KG1 (cell line): ENCODE results near the gene ADAM23.
A peak's percentile ranks its signal among the peaks of the same experiment; 100 is the strongest.

Experiments
- DNase-seq: peaks from one replicate; lab custom pipeline; 2025; lab: John Stamatoyannopoulos, UW

Gene ADAM23

DNA sequence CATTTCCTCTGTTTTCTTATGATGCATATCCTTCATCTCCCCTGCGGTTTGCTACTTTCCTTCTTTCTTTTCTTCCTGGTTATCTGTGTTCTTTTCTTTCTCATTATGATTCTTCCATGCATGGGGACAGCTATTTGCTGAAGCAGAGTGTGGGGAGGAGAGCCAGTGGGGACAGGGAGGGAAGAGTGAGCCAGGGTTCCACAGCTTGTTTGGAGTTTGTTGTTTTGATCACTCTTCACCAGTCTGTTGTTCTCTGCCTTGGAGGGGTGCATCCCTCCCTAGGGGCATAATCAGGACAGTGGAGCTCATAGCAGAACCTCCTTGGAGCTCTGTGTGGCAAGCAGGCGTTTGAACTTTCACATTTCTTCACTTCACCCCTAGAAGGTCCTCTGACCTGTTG, 68.0 kb downstream of the ADAM23 start:
- DNase-seq: no peak

DNA sequence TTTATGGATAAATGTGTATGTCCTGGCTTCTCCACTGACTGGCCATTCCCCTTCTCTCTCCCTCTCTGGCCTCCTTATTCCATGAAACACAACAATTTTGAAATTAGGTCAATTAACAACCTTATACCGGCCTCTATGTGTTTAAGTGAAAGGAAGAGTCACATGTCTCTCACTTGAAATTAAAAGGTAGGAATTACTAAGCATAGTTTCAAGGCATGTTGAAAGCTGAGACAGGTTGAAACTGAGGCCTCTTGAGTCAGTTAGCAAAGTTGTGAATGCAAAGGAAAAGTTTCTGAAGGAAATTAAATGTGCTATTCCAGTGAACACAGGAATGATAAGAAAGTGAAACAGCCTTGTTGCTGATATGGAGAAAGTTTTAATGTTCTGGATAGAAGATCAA, 69.7 kb downstream of the ADAM23 start:
- no peak for DNase-seq

DNA sequence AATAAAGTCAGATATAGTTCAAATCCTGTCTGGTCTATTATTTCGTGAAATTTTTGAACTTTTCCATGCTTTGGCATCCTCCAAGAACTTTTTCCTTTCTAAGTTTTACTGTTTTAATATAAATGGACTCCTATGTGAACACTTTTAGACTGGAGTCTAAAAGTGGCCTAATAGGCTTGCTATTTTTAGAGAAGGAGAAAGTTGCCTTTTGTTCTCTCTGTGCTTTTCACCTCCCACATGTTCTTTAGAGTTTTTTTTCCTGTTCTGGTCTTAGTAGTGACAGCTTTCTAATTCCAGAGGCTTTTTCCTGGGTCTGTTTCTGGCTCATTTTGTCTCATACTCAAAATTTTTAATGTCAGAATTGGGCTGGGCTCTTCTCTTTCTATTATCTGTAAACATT, 72.2 kb downstream of the ADAM23 start:
- no peak for DNase-seq

DNA sequence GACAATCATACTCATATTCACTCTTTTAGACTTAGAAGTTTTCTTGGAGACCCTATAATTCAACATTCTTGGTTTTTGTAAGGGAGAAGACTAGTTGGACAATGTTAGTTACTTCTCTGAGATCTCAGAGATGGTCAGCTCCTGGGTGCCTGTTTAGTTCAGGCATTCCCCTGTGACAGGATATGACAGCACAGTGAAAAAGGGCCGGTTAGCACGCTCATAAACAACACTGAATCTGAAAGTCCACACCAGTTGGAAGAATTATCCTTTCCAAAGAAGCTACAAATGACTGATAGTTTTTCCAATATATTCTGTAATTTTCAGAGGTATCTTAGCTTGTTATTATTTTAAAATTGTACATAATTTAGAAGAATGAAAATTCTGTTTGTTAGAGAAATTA, 75.7 kb downstream of the ADAM23 start:
- no peak for DNase-seq

DNA sequence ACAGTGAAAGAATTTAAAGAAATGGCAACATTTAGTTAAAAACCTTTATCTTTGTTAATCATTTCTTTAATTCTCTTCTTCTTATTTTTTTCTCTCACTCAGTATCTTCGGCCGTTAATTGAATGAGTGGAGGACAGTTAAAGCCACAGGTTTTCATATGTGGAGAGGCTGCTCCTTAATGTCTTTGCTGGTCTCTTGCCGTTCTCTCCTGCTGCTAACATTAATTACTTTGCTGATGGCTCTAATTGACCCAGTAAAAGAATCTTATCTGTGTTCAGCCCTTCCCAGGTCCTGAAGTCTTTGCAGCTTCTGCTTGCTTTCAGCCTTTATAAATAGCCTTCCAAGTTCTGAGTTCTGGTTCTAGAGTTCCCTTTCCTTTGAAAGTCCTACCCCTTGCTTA, 77.1 kb downstream of the ADAM23 start:
- DNase-seq: no peak

DNA sequence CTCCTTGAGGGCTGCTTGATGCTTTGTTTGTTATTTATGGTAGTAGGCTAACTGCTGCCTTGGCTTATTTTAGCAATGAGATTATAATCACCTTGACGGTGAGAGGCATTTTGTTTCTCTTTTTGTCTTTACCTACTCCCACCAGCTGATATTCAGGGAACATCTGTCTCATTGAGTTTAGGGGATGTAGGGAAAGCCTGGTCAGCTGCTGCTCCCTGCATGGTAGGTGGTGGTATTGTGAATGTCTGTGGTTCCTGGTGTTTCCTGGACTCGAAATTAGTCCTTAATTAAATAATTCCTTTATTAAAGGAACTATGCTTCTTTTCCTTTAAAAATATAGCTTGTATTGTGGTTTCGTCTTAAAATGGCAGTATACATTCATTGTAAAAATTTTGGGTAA, 77.8 kb downstream of the ADAM23 start:
- no peak for DNase-seq

DNA sequence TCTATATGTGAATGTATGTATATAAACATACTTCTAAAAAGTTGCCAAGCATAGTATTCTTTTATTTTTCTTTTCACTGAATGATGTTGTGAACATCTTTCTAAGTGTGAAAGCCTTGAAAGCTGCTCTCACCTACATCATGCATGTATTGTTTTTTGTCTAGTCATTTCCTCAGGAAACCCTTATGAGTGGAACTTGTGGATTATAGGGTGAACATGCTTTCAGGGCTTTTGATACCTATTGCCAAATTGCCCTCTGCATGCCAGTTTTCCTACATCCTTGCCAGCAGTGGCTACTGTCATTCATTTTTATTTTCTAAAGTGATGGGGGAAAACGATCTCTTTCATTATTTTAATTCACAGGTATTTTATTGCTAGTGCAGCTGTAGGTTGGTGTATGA, 78.3 kb downstream of the ADAM23 start:
- no peak for DNase-seq

DNA sequence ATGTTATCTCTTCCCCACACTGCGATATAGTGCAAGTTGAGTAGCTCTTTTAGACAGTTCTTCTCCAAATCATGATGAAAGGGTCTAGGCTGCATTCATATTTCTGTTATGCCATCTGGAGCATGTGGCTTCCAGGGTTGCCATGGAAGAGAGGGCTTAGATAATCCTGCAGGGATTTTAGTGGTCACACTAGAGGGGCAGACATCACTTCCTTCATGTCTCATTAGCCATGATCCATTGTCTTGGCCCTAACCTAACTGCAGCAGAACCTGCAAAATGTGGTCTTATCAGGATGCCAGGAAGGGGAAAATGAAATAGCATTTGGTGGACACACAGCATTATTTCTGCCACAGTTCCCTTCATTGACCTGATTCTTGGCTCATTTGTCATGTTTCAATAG, 83.1 kb downstream of the ADAM23 start:
- DNase-seq: no peak

DNA sequence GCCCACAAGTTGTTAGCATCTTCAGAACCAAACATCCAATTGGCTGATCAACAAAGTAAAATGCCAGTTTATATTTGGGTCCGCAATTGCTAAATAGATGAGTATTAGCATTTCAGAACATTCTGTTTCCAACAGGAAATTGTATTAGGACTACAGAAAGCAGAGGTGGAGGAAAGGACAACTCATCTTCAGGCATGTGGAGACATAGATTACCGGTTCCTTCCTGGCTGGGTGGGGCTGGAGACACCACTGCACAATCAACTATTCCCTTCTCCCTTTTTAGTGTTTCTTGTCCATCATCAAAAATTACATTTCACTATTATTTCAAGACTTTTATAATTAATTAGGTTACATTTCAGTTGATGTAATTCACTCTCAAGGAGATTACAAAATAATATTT, 83.8 kb downstream of the ADAM23 start:
- DNase-seq: no peak

DNA sequence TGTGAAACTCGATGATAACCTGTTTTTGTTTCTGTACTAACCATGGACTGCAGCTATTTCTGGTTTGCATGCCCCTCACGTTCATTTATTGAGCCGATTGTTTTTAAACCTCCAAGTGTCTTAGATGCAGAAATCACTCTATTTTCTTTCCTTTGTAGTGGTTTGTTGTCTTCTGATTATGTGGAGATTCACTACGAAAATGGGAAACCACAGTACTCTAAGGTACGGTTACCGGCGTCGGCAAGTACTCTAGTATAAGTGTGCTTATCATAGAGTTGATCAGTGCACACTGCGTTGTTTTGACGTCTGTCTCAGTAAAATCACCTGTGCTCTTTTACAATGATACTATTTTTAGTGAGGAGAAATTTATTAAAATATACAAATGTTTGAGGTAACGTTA, 87.4 kb downstream of the ADAM23 start:
- no peak for DNase-seq

DNA sequence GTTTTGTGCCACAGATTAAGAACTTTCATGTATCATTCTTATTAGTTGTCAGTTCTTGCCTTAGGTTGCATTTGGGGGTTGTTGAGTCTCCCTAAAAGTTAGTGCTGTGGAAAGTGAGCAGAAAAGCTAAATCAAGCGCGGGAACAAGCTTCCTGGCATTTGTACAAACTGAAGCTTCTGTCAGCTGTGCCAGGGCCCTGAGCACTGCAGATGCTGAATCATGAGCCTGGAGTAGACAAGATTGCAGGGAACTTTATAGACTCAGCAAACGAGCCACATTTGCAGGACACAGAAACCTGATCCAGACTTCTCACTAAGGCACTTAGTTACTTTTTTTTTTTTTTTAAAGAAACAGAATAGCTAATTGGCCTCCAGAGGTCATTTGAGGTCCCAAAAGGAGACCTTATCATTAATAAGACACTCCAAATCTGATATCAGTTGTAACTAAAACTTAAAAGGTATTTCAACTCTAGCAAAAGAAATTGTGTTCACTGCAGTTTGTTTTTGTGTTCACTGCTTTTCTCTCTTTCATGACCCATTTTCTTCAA, 88.7 kb downstream of the ADAM23 start:
- no peak for DNase-seq

DNA sequence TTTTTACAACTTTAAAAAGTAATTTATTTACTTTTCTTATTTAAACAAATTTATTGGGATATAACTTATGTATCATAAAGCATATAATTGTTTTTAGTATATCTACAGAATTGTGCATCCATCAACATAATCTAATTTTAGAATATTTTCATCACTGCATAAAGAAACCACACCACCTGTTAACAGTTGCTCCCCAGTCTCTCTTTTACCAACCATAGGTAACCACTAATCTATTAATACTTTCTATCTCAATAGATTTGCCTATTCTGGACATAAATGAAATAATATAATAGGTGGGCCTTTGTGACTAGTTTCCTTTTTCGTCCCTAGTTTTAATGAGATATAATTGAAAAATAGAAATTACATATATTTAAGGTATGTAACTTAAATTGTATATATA, 90.6 kb downstream of the ADAM23 start:
- DNase-seq: no peak

DNA sequence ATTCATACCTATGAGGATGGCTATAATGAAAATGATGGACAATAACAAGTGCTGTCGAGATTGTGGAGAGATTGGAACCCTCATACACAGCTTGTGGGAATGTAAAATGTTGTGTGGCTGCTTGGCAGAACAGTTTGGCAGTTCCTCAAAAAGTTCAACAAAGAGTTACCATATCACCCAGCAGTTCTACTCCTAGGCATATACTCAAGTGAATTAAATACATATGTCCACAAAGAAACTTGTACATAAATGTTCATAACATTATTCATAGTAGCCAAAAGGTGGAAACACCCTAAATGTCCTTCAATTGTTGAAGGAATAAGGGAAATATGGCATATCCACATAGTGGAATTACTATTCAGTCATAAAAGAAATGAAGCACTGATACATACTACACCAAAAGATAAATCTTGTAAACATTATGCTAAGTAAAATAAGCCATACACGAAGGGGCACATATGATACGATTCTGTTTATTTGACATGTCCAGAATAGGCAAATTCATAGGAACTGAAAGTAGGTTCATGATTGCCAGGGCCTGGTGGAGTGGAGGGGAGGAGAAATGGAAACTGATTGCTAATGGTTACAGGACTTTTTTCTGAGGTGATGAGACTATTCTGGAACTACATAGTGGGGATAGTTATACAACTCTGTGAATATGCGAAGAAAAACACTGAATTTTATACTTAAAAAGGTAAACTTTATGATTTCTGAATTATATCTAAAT, 92.1 kb downstream of the ADAM23 start:
- no peak for DNase-seq

DNA sequence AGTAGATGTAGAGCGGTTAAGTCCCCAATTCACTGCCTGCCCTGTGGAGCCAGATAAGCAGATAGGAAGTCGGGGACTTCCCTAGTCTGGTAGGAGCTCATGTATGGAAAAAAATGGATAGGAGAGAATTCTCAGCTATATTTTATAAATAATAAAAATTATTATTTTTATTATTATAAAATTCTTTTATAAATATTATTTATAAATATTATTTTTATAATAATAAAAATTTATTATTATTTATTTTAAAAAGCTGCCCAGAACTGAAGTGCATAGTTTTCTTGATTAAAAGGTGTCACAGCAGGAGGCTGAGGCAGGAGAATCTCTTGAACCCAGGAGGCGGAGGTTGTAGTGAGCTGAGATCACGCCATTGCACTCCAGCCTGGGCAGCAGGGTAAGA, 97.4 kb downstream of the ADAM23 start:
- no peak for DNase-seq

DNA sequence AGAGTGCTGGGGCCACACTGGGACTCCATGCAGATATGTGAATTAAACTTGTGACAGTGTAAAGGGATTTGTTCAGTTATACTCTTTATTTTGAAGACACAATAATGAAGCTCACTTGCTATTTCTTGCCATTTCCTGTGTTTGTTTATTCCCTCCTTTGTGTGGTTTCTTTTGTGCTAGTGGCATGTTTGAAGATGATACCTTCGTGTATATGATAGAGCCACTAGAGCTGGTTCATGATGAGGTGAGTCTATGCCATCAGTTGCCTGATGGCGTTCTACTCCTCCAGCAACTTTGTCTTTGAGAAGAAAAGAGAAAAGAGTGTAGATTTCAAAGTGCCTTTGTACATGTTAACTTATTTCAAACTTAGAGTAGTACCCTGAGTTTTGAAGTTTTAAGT, 99.7 kb downstream of the ADAM23 start:
- no peak for DNase-seq

DNA sequence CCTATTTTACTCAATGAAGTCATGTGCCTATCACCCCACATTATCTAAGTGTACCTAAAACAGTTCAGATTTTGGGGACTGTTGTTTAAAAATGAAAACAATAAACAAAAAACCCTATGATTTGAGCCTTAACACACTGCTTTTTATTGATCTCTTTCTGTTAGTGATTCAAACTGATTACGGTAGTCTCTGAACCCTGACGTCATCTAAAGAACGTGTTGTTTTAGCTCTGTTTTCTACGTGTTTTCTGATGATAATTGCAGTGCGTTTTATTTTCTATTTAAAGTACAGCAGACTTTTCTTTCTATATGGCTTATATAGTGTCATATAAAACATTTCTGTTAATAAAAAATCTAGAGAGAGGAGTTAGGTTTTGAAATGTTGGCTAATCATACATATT, 105.1 kb downstream of the ADAM23 start:
- DNase-seq: no peak

DNA sequence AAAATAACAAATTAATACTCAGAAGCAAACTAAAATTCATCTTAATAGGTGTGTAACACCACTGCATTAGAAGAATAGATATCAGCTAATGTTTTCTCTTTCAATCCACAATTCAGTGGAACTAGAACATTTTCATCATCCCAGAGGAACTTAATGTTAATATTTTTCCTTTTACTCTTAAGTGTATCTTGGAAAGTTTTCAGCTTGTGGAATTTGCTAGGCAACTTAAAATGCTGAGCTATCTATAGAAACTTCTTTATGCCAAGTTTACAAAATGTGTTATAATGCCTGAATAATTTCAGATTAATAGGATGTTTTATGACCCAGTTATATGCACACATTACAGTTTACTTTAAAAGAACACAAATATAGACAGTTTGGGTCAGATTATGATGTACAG, 112.4 kb downstream of the ADAM23 start:
- no peak for DNase-seq

DNA sequence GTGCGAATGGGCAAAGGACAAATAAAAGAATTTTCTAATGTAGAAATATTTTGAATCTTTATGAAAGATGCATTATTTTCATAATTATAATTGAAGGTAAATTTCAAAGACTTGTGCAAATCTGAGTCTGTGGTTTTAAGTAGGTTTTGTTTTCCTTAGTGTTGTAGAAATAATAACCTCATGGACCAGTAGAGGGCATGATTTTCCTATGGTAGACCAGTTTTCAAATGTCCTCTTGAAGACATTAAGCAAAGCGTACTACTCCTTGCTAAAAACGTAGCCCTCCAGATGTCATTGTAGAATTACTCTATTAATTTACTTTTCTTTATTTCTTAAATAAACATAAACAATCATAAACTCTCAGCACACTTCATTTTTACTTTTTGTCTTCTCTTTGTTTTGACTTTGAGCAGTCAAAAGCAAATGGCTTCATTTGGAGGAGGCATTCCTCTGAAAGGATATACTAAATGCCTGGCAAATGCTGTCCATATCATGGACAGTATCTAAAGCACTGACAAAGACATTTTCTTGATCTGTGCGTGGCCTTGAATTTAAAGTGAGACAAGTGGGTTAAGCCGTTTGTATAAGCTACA, 113.1 kb downstream of the ADAM23 start:
- peak; percentile 34 for DNase-seq

DNA sequence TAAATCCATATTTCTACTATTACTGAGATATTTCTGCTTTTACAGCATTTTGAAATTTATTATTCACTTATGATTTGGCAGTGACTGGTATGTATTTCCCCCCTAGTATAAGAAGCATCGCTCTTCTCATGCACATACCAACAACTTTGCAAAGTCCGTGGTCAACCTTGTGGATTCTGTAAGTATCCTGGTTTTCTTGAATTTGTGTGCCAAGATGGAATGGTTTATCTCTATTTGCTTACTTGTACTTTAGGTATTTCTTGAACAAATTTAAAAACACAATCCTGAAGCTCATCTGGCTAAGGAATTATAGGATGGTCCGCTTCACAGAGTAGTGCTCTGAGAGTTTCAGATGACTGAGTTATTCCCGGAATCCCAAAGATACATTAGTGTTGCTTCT, 114.0 kb downstream of the ADAM23 start:
- DNase-seq: no peak

DNA sequence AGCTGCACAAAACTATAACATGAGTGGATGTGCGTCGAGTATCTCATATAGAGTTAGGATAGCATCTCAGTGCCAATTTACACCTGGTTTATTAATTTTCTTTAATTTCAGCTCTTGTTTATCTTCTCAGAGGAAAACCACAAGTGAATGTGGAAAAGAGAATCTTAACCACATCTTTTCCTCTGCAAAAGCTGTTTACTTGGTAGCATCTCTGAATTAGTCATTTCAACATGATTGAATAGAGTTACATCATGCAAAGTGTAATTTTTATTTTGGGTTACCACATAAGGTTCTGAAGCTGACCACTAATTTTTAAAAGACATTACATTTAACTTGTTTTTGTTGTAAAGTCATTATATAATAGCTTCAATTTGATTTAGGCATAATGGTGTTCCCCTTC, 115.2 kb downstream of the ADAM23 start:
- DNase-seq: no peak

DNA sequence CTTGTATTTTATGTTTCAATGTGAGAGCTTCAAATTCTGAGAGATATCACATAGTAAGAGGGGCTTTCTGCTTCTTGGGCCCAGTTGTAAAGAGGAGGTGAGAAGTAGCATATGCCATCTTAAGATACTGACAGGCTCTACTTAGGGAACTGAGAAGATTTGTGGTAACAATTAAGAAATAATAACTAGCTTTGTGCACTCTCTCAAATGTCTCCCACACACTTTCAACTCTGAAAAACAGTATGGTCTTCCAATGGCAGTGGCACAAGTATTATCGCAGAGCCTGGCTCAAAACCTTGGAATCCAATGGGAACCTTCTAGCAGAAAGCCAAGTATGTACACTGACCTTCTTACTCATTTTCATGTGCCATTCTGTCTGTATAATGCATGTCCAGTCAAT, 118.6 kb downstream of the ADAM23 start:
- no peak for DNase-seq

DNA sequence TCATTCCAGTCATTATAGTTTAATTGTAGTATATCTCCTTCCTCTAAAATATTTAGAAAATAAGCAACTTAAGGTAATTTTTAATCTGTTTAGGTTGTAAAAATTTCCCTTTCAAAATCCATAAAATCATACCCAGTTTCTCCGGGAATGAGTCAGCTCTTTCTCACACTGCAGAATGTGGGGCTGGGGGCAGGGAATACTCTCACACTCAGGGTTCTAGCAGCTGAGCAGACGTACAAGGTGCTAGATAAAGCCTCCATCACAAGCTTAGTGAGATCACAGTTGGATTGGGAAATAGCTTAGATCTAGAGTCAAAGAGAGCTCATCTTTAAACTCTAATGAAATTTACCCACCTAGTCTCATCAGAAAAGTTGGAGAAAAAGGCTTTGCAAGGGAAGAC, 119.0 kb downstream of the ADAM23 start:
- DNase-seq: no peak

DNA sequence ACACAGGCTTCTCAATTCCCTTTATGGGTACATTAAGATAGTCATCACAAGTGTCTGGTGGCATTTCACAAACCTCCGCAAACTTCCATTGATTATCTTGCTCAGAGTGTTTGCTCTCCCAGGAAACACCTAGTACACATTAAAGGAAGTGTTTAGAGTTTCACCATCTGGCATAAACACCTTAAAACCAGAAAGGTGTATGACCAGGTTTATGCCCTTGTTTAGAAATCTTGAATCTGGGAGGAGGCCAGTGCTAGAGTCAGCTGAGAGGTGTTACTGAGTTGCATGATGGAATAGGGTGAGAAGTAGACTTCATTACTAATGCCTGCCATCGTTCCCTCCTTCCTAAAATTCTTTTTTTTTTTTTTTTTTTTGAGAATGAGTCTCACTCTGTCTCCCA, 120.0 kb downstream of the ADAM23 start:
- DNase-seq: no peak

DNA sequence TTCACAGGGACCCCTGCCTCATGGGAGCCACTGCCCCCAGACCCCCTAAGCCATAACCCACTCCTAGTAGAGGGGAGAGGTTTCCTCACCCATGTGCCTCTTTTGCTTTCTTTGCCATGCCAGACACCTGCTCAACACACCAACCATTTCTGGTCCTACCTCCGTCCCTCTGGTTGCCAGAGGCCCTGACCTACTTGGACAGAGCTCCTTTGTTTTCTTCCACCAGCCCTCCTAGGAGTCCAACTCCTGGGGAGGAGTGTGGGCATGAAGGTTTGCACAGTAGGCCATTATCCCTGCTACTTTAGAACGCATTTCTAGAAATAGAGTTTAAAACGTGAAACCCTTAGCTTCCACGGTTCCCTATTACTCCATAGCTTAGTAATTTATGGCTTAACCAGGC, 122.3 kb downstream of the ADAM23 start:
- no peak for DNase-seq
